Activated gamma-delta T cell treated with anti-CD3 and anti-CD28 coated beads, Interleukin-2, amount 50 U/mL, for 16 hours (primary cell): ENCODE measurements around the gene ZNF629.

Experiments used
- DNase-seq: peaks from one replicate; pipeline ENCODE4 v3.0.0-alpha.2; 2020; ENCODE audit warnings: low read depth

Gene ZNF629

GRCh38 chr16:30748634-30749445 is 38.2 kb downstream of the ZNF629 start:
- no peak for DNase-seq

- peak; percentile 94 for DNase-seq
These were observed 39.0 kb downstream of the ZNF629 start, which contains the start of gene PHKG2 for GRCh38 chr16:30747799-30748633. Gene PHKG2, plus strand, starts transcription at chr16:30748425. Its CDS starts 396 bp downstream, at chr16:30748821.

GRCh38 chr16:30747331-30747730 is 39.7 kb downstream of the ZNF629 start:
- no peak for DNase-seq

- no peak for DNase-seq
These were observed 40.3 kb downstream of the ZNF629 start for GRCh38 chr16:30746638-30747175.

- DNase-seq, result no peak
These were observed 41.9 kb downstream of the ZNF629 start for GRCh38 chr16:30745082-30745481.

- no peak for DNase-seq
These were observed 42.8 kb downstream of the ZNF629 start for GRCh38 chr16:30744183-30744582.

- DNase-seq, result no peak
These were observed 43.3 kb downstream of the ZNF629 start for GRCh38 chr16:30743716-30744115.

- DNase-seq, result no peak
These were observed 45.5 kb downstream of the ZNF629 start for GRCh38 chr16:30741461-30741914.

GRCh38 chr16:30740364-30741251 is 46.4 kb downstream of the ZNF629 start:
- no peak for DNase-seq

GRCh38 chr16:30738984-30739951 is 47.7 kb downstream of the ZNF629 start:
- DNase-seq, result no peak

GRCh38 chr16:30737794-30738648 is 49.0 kb downstream of the ZNF629 start:
- no peak for DNase-seq

GRCh38 chr16:30736995-30737793 is 49.8 kb downstream of the ZNF629 start:
- DNase-seq, result no peak

GRCh38 chr16:30731411-30731810 is 55.6 kb downstream of the ZNF629 start:
- no peak for DNase-seq

GRCh38 chr16:30728899-30729672 is 57.9 kb downstream of the ZNF629 start:
- no peak for DNase-seq
